SU-DHL-6 (cell line): ENCODE data around the gene HSD17B8.

Experiments used
- H2AFZ ChIP-seq: fragments of 200-600 bp; sonication (generic); 2 replicates; pipeline ENCODE4 v1.6.1; 2014; ENCODE audit warnings: low read depth, mild to moderate bottlenecking, moderate library complexity, mixed read lengths, antibody characterized with exemption, low read length; ENCODE audit not compliant: severe bottlenecking
- H3F3A ChIP-seq: fragments of 200-600 bp; shearing (Covaris generic); 2 replicates; pipeline ENCODE4 v1.6.0; 2016; ENCODE audit warnings: antibody characterized with exemption, mild to moderate bottlenecking; ENCODE audit not compliant: insufficient read depth
- H3K27ac ChIP-seq: fragments of 200-600 bp; sonication (generic); 2 replicates; pipeline ENCODE4 v1.5.1; 2016; ENCODE audit warnings: low read depth, mild to moderate bottlenecking, low read length, moderate library complexity, mixed read lengths
- H3K27me3 ChIP-seq: fragments of 200-600 bp; sonication (generic), shearing (Covaris generic); 2 replicates; pipeline ENCODE4 v1.6.0; 2014; ENCODE audit warnings: mild to moderate bottlenecking, low read length
- H3K36me3 ChIP-seq: fragments of 200-600 bp; sonication (generic); 2 replicates; pipeline ENCODE4 v1.6.1; 2014; ENCODE audit warnings: mild to moderate bottlenecking, low read length, mixed read lengths
- H3K4me2 ChIP-seq: fragments of 300-600, 200-600 bp; shearing (Covaris generic), sonication (generic); 2 replicates; pipeline ENCODE4 v1.6.0; 2014; ENCODE audit warnings: low read length, low read depth, mild to moderate bottlenecking; ENCODE audit not compliant: poor library complexity, severe bottlenecking
- H3K4me3 ChIP-seq: fragments of 200-600 bp; sonication (generic); 2 replicates; pipeline ENCODE4 v1.5.1; 2014; ENCODE audit warnings: antibody characterized with exemption, low read length, mild to moderate bottlenecking, mixed read lengths; ENCODE audit not compliant: insufficient read depth, poor library complexity, severe bottlenecking
- H3K79me2 ChIP-seq: fragments of 200-600 bp; sonication (generic); 2 replicates; pipeline ENCODE4 v1.6.1; 2014; ENCODE audit warnings: mild to moderate bottlenecking, low read length, moderate library complexity; ENCODE audit not compliant: insufficient read depth
- H3K9ac ChIP-seq: fragments of 200-600 bp; sonication (generic); 2 replicates; pipeline ENCODE4 v1.7.0; 2014; ENCODE audit warnings: mild to moderate bottlenecking, low read length
- H3K9me2 ChIP-seq: fragments of 200-600 bp; sonication (generic); replicated peaks from 2 replicates; pipeline ENCODE4 v1.6.1; 2014; ENCODE audit warnings: low read length; ENCODE audit not compliant: insufficient read depth
- H3K9me3 ChIP-seq: fragments of 200-600 bp; sonication (generic); 2 replicates; pipeline ENCODE4 v1.6.1; 2014; ENCODE audit warnings: low read length, mixed read lengths; ENCODE audit not compliant: insufficient read depth
- H4K20me1 ChIP-seq: fragments of 200-600 bp; sonication (generic); 2 replicates; pipeline ENCODE4 v1.6.1; 2014; ENCODE audit warnings: low read depth, mild to moderate bottlenecking, antibody characterized with exemption, low read length, moderate library complexity, mixed read lengths
- EZH2phosphoT487 ChIP-seq: fragments of 200-600 bp; sonication (generic), shearing (Covaris generic); conservative IDR thresholded peaks from 2 replicates; pipeline ENCODE4 v1.6.1; 2018; ENCODE audit warnings: mild to moderate bottlenecking, antibody characterized with exemption, low read length, moderate library complexity, mixed read lengths
- TF ChIP-seq, protein P1 (sequence below): fragments of 200-600 bp; sonication (generic); IDR thresholded peaks from one replicate; pipeline ENCODE4 v1.5.1; 2017; ENCODE audit warnings: antibody characterized with exemption, mild to moderate bottlenecking, low read length, moderate library complexity; ENCODE audit not compliant: insufficient read depth, poor library complexity, severe bottlenecking

The HSD17B8 gene

DNA sequence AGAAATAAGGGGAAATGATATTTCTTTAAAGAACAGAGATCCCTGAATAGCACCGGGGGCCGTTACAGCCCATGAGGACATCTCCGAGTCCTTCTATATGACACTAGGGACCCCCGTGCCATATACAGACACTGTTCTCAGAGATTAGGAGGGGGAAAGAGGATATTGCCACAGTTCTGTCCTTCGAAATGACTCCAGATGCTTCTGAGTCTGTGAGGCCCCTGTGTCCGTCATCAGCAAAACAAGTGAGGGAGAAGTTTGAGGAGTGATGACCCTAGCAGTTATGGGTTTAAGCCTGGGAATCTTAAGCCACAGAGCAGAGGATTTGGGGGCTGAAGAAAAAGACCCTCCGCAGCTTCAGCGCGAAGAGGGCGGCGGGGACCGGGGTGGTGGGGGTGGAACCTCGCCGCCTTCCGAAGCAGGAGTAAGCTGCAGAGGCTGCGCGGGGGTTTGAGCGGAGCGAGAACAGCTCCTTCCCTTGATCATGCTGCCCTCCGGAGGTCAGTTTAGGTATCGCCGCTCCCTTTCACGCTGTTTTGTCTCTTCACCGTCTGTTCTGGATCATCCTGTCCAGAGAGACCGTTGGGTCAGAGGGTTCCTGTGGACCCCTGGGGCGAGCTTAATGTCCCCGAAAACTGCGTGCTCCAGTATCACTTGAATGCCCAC, 43.7 kb downstream of the HSD17B8 start:
- no peak for TF ChIP-seq EZH2phosphoT487
- TF ChIP-seq, protein P1, sequence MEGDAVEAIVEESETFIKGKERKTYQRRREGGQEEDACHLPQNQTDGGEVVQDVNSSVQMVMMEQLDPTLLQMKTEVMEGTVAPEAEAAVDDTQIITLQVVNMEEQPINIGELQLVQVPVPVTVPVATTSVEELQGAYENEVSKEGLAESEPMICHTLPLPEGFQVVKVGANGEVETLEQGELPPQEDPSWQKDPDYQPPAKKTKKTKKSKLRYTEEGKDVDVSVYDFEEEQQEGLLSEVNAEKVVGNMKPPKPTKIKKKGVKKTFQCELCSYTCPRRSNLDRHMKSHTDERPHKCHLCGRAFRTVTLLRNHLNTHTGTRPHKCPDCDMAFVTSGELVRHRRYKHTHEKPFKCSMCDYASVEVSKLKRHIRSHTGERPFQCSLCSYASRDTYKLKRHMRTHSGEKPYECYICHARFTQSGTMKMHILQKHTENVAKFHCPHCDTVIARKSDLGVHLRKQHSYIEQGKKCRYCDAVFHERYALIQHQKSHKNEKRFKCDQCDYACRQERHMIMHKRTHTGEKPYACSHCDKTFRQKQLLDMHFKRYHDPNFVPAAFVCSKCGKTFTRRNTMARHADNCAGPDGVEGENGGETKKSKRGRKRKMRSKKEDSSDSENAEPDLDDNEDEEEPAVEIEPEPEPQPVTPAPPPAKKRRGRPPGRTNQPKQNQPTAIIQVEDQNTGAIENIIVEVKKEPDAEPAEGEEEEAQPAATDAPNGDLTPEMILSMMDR, result peak; percentile 91
- Histone ChIP-seq H3K9me3 (no peaks in the 10 kb centered on the region), H3K9ac (peak overlapping the region; percentile 68), H3K27ac (peak overlapping the region; percentile 70), H2AFZ (peak overlapping the region; percentile 88), H3K9me2 (no peaks in the 10 kb centered on the region), H3F3A (peaks cover 10% of the 10 kb centered on the region), H3K36me3 (no peaks in the 10 kb centered on the region), H4K20me1 (no peaks in the 10 kb centered on the region), H3K27me3 (no peaks in the 10 kb centered on the region), H3K4me3 (peak overlapping the region; percentile 62), H3K4me2 (peak overlapping the region; percentile 86), H3K79me2 (peaks cover 7% of the 10 kb centered on the region; the same call in 1 of the 2 replicates)

DNA sequence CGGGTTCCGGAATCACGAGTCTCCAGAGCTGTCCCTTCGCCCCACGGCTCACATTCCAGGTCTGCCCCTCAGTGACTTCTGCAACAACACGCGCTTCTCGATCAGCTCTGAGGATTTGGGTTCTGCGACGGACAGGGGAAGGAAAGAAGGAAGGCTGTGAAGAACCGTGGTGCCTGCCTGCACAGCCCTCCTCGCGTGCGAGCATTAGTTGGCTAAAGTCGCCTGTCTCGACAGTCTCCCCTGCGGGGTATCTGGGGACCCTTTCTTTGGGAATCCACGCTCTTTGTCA, 44.1 kb downstream of the HSD17B8 start:
- no peak for TF ChIP-seq EZH2phosphoT487
- TF ChIP-seq, protein P1, result no peak
- H3K9me2 ChIP-seq, result no peaks in the 10 kb centered on the region
- H3K36me3 ChIP-seq, result no peaks in the 10 kb centered on the region
- H3K4me3 ChIP-seq, result peak overlapping the region; percentile 62
- no peaks in the 10 kb centered on the region for H4K20me1 ChIP-seq
- peak overlapping the region; percentile 70 for H3K27ac ChIP-seq
- peaks cover 10% of the 10 kb centered on the region for H3F3A ChIP-seq
- peaks cover 7% of the 10 kb centered on the region; the same call in 1 of the 2 replicates for H3K79me2 ChIP-seq
- H3K9ac ChIP-seq, result peak overlapping the region; percentile 68
- H3K27me3 ChIP-seq, result no peaks in the 10 kb centered on the region
- H2AFZ ChIP-seq, result peak overlapping the region; percentile 88
- peak overlapping the region; percentile 86 for H3K4me2 ChIP-seq
- no peaks in the 10 kb centered on the region for H3K9me3 ChIP-seq

DNA sequence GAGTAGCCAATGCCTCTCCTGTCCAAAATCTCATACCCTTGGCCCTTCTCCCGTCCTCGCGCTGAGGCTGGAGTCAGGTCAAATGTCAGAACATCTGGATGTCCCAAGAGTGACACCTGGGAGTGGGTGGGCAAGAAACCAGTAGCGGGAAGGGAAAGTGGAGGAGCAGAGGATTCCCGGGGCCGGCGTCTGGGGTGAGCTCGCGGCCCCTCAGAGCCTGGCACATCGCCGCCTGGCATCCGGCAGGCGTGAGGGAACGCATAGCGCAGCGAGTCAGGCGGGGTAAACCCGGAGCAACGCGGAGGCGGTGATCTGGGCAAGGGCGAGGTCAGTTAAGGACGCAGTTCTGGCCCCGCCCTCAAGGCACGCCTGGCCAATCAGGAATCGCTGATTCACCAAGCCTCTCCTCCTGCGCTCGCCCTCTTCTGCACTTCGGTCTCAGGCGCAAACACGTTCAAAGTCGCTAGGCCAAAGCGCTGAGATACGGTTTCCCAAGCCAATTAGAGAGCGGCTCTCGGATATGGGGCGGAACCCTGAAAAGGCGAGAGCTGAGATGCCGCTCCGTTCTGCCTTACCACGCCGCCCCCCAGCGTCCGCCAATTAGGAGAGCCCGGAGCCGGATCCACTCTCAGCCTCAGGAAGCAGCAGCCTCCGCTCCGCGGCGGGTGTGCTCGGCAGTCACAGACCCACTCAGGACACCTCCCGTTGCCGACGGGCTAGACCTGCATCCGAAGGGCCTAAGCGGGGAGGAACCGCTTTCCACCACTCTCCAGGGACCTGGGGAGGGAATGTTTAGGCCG, 44.7 kb downstream of the HSD17B8 start:
- Histone ChIP-seq H3K27ac (peak overlapping the region; percentile 73), H3K9me2 (no peaks in the 10 kb centered on the region), H3K4me2 (peak overlapping the region; percentile 86), H2AFZ (peak overlapping the region; percentile 88), H3K4me3 (peak overlapping the region; percentile 65), H4K20me1 (no peaks in the 10 kb centered on the region), H3K36me3 (no peaks in the 10 kb centered on the region), H3K79me2 (peaks cover 7% of the 10 kb centered on the region; the same call in 1 of the 2 replicates), H3K27me3 (no peaks in the 10 kb centered on the region), H3F3A (peaks cover 12% of the 10 kb centered on the region), H3K9ac (peak overlapping the region; percentile 78), H3K9me3 (no peaks in the 10 kb centered on the region)
- TF ChIP-seq EZH2phosphoT487, result no peak
- TF ChIP-seq, protein P1, result no peak
